ENCODE data around the gene MYO3A. TPM values are rescaled to one million over a fixed set of nuclear protein-coding genes. Genes with fewer than 3 reads are reported as not detected.

The MYO3A gene
- total and polyA plus RNA-seq, 8 donors = 0.45 to 29.8 (median 0.99) TPM; not detected in 2

- H3K27ac ChIP-seq = no peak overlapping the region
- H3K36me3 ChIP-seq = no peaks in the 10 kb centered on the region
- H3K4me1 ChIP-seq = no peaks in the 10 kb centered on the region
- H3K4me3 ChIP-seq = no peak overlapping the region
- no peaks in the 10 kb centered on the region for H3K9me3 ChIP-seq
- no peak for DNase-seq
- no peaks in the 10 kb centered on the region for H3K27me3 ChIP-seq
- TF ChIP-seq POLR2AphosphoS5 (IDR thresholded peaks at IDR 0.05) (no peak), POLR2A (IDR thresholded peaks at IDR 0.05) (no peak), EP300 (IDR thresholded peaks at IDR 0.05) (no peak)
- TF ChIP-seq, protein P1, sequence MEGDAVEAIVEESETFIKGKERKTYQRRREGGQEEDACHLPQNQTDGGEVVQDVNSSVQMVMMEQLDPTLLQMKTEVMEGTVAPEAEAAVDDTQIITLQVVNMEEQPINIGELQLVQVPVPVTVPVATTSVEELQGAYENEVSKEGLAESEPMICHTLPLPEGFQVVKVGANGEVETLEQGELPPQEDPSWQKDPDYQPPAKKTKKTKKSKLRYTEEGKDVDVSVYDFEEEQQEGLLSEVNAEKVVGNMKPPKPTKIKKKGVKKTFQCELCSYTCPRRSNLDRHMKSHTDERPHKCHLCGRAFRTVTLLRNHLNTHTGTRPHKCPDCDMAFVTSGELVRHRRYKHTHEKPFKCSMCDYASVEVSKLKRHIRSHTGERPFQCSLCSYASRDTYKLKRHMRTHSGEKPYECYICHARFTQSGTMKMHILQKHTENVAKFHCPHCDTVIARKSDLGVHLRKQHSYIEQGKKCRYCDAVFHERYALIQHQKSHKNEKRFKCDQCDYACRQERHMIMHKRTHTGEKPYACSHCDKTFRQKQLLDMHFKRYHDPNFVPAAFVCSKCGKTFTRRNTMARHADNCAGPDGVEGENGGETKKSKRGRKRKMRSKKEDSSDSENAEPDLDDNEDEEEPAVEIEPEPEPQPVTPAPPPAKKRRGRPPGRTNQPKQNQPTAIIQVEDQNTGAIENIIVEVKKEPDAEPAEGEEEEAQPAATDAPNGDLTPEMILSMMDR (IDR thresholded peaks at IDR 0.05) = no peak
- intact Hi-C loops (cut with DNase I; ENCODE audit: low total_unique reads) = no loop called here
Observed at GRCh38 chr10:25972631-25973030, 38.6 kb downstream of the MYO3A start.

GRCh38 chr10:25974897-25975459 is 40.9 kb downstream of the MYO3A start:
- Histone ChIP-seq H3K27ac (no peak overlapping the region), H3K9me3 (no peaks in the 10 kb centered on the region), H3K36me3 (no peaks in the 10 kb centered on the region), H3K4me3 (no peak overlapping the region), H3K27me3 (no peaks in the 10 kb centered on the region), H3K4me1 (no peaks in the 10 kb centered on the region)
- no peak for TF ChIP-seq POLR2A (IDR thresholded peaks at IDR 0.05)
- 71 to 81% (median 76%) methylated on average over 3 of the region's 3 CpGs for WGBS, 5 donors
- DNase-seq = no peak
- intact Hi-C loops (cut with DNase I; ENCODE audit: low total_unique reads) = no loop called here

DNA sequence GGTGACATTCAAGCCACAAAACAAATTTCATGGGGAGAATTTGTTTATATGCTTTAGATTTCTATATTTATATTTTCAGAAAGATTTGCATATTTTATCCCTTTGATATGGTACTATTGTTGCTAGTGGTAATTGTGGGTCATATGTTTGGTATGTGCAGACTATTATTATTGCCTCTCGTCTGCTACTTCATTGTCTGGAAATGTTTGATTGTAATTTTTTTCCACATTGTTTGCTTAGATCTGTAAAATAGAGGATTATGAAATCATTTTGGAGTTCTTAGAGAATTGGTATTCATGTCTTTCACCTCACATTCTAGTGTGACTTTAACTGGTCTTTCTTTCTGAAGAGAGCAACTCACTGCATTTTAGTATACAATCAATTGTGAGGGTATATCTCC is 44.7 kb downstream of the MYO3A start:
- Histone ChIP-seq H3K4me1 (no peaks in the 10 kb centered on the region), H3K9me3 (peaks cover 0 to 11% (median 5%) of the 10 kb centered on the region in 4 donors), H3K27ac (no peak overlapping the region), H3K27me3 (no peaks in the 10 kb centered on the region), H3K36me3 (no peaks in the 10 kb centered on the region), H3K4me3 (no peak overlapping the region)
- intact Hi-C loops (cut with DNase I; ENCODE audit: low total_unique reads) = no loop called here
- no peak for TF ChIP-seq EP300 (IDR thresholded peaks at IDR 0.05)
- no peak for TF ChIP-seq POLR2A (IDR thresholded peaks at IDR 0.05)
- no peak for TF ChIP-seq POLR2AphosphoS5 (IDR thresholded peaks at IDR 0.05)
- TF ChIP-seq, protein P1 (IDR thresholded peaks at IDR 0.05) = no peak
- WGBS, 5 donors = 30 to 77% (median 74%) methylated on average over 1 of the region's 1 CpG
- no peak for DNase-seq

GRCh38 chr10:25982107-25982506 is 48.1 kb downstream of the MYO3A start:
- intact Hi-C loops (cut with DNase I; ENCODE audit: low total_unique reads) = no loop called here
- no peak for TF ChIP-seq POLR2AphosphoS5 (IDR thresholded peaks at IDR 0.05)
- TF ChIP-seq, protein P1 (IDR thresholded peaks at IDR 0.05) = no peak
- no peak for TF ChIP-seq EP300 (IDR thresholded peaks at IDR 0.05)
- no peak for TF ChIP-seq POLR2A (IDR thresholded peaks at IDR 0.05)
- 61 to 89% (median 86%) methylated on average over 2 to 3 of the region's 3 CpGs for WGBS, 5 donors
- DNase-seq = no peak
- H3K36me3 ChIP-seq = no peaks in the 10 kb centered on the region
- no peaks in the 10 kb centered on the region for H3K4me1 ChIP-seq
- no peaks in the 10 kb centered on the region for H3K27me3 ChIP-seq
- H3K4me3 ChIP-seq = no peak overlapping the region
- no peak overlapping the region for H3K27ac ChIP-seq
- H3K9me3 ChIP-seq = peaks cover 0 to 11% (median 5%) of the 10 kb centered on the region in 4 donors

DNA sequence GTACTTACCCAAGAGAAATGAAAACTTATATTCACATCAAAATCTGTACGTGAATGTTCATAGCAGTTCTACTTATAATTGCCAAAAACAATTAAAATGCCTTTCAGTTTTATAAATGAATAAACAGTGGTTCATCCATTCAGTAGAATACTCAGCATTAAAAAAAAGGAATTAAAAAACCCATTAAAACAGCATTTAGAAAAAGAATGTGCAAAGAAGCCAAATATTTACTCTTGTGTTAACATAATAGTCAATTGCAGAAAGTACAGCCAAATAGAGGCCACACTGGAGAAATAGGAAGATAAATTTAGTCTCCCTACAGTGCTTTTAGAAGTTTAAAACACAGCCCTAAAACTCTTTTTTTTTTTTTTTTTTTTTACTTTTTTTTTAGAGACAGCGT is 54.6 kb downstream of the MYO3A start:
- Histone ChIP-seq H3K4me1 (no peaks in the 10 kb centered on the region), H3K4me3 (no peak overlapping the region), H3K27ac (no peak overlapping the region), H3K9me3 (no peaks in the 10 kb centered on the region), H3K27me3 (no peaks in the 10 kb centered on the region), H3K36me3 (no peaks in the 10 kb centered on the region)
- TF ChIP-seq POLR2AphosphoS5 (IDR thresholded peaks at IDR 0.05) (no peak), EP300 (IDR thresholded peaks at IDR 0.05) (no peak), POLR2A (IDR thresholded peaks at IDR 0.05) (no peak)
- TF ChIP-seq, protein P1 (IDR thresholded peaks at IDR 0.05) = no peak
- WGBS, 5 donors = 43 to 65% (median 54%) methylated on average over 2 of the region's 2 CpGs
- intact Hi-C loops (cut with DNase I; ENCODE audit: low total_unique reads) = no loop called here
- DNase-seq = peak in 1 of 2 donors; percentile 12
